Esophagus muscularis mucosa (tissue), 4 donors: ENCODE data around the gene KIF26B. TPM values are rescaled to one million over a fixed set of nuclear protein-coding genes. Genes with fewer than 3 reads are reported as not detected.

ENCODE experiments used
- DNase-seq: peaks from one replicate; pipeline ENCODE4 v3.0.0-alpha.2; 2017; ENCODE audit errors: extremely low spot score
- H3K27ac ChIP-seq, 4 donors: fragments of 200-600 bp; sonication (generic); replicated peaks in 1 of 4; 1 replicate in 3 of 4; 2 replicates in 1 of 4; pipeline ENCODE4 v1.5.1; 2016 to 2019; ENCODE audit warnings: mild to moderate bottlenecking in 1 of 4
- H3K27me3 ChIP-seq, 4 donors: fragments of 200-600 bp; sonication (generic); one replicate each; pipeline versions ENCODE4 v1.5.1 to v1.6.0; 2016 to 2019
- H3K36me3 ChIP-seq, 4 donors: fragments of 200-600 bp; sonication (generic); one replicate each; pipeline ENCODE4 v1.5.1; 2016 to 2019
- H3K4me1 ChIP-seq, 4 donors: fragments of 200-600 bp; sonication (generic); one replicate each; pipeline ENCODE4 v1.5.1; 2016 to 2019
- H3K4me3 ChIP-seq, 4 donors: fragments of 200-600 bp; sonication (generic); 1 replicate in 2 of 4; 2 replicates in 2 of 4; pipeline ENCODE4 v1.5.1; 2016 to 2019; ENCODE audit warnings: mild to moderate bottlenecking in 4 of 4, moderate library complexity in 1 of 4
- H3K9me3 ChIP-seq, 4 donors: fragments of 200-600 bp; sonication (generic); 1 replicate in 3 of 4; 2 replicates in 1 of 4; pipeline ENCODE4 v1.5.1; 2016 to 2019
- CTCF ChIP-seq, 3 experiments: fragments of 200-600 bp in 2 of 3; fragments of 450-650 bp in 1 of 3; sonication (generic) in 2 of 3; IDR thresholded peaks; one replicate each; pipeline ENCODE4 v1.5.1; 2017 to 2019; ENCODE audit warnings: antibody characterized with exemption in 3 of 3, mild to moderate bottlenecking in 2 of 3, moderate library complexity in 1 of 3
- EP300 ChIP-seq: sonication (generic); formaldehyde crosslinking; IDR thresholded peaks from one replicate; pipeline ENCODE4 v1.6.1; 2017; ENCODE audit warnings: antibody characterized with exemption
- POLR2A ChIP-seq: fragments of 450-650 bp; IDR thresholded peaks from one replicate; pipeline ENCODE4 v1.6.1; 2017; ENCODE audit warnings: antibody characterized with exemption, moderate library complexity, mild to moderate bottlenecking, low read depth
- POLR2AphosphoS5 ChIP-seq, 2 donors: sonication (generic); formaldehyde crosslinking; IDR thresholded peaks; one replicate each; pipeline ENCODE4 v1.6.1; 2017; ENCODE audit warnings: antibody characterized with exemption in 2 of 2
- WGBS: methylation state at CpG from one replicate; pipeline ENCODE4 v1.1.5; 2018; 5-methylcytosine and 5-hydroxymethylcytosine counted together
- intact Hi-C: fragments of 100-400 bp; cut with DNase I; formaldehyde crosslinking; loops from one replicate; pipeline ENCODE4 v1.15.1; 2023
- total RNA-seq, 4 donors: library from RNA; depleted of rRNA; stranded (reverse); fragments of >200 nt; gene quantifications; one replicate each; pipeline versions ENCODE4 v1.1.0 to v1.2.1, GENCODE V29; 2016

Gene KIF26B
- total RNA-seq, 4 donors from 2014 or later, result 0.13 to 3.7 (median 1.3) TPM

- no peak overlapping the region for H3K27ac ChIP-seq
- no peaks in the 10 kb centered on the region for H3K4me1 ChIP-seq
- no peak overlapping the region for H3K4me3 ChIP-seq
- no peaks in the 10 kb centered on the region for H3K27me3 ChIP-seq
- 92% methylated on average over 15 of the region's 15 CpGs for WGBS
- no peak for DNase-seq
- intact Hi-C loops, result no loop called here
- TF ChIP-seq CTCF (IDR thresholded peaks at IDR 0.05) (no peak), POLR2A (no peak), POLR2AphosphoS5 (IDR thresholded peaks at IDR 0.05) (no peak), EP300 (no peak)
- H3K36me3 ChIP-seq, result no peaks in the 10 kb centered on the region
- H3K9me3 ChIP-seq, result peaks cover 0 to 13% (median 9%) of the 10 kb centered on the region in 4 donors
Measured at GRCh38 chr1:245212221-245212710, 57.5 kb downstream of the KIF26B start.

GRCh38 chr1:245213066-245213831, 58.5 kb downstream of the KIF26B start:
- Histone ChIP-seq H3K27me3 (no peaks in the 10 kb centered on the region), H3K4me3 (no peak overlapping the region), H3K9me3 (peaks cover 0 to 3% (median under 1%) of the 10 kb centered on the region in 4 donors), H3K27ac (no peak overlapping the region), H3K36me3 (no peaks in the 10 kb centered on the region), H3K4me1 (no peaks in the 10 kb centered on the region)
- TF ChIP-seq CTCF (IDR thresholded peaks at IDR 0.05), result no peak
- no peak for TF ChIP-seq EP300
- no peak for TF ChIP-seq POLR2A
- no peak for TF ChIP-seq POLR2AphosphoS5 (IDR thresholded peaks at IDR 0.05)
- no peak for DNase-seq
- WGBS, result 83% methylated on average over 15 of the region's 15 CpGs
- intact Hi-C loops, result no loop called here

GRCh38 chr1:245215071-245215470, 60.3 kb downstream of the KIF26B start:
- Histone ChIP-seq H3K36me3 (no peaks in the 10 kb centered on the region), H3K4me1 (no peaks in the 10 kb centered on the region), H3K4me3 (no peak overlapping the region), H3K9me3 (no peaks in the 10 kb centered on the region), H3K27me3 (no peaks in the 10 kb centered on the region), H3K27ac (no peak overlapping the region)
- DNase-seq, result no peak
- intact Hi-C loops, result no loop called here
- TF ChIP-seq CTCF (IDR thresholded peaks at IDR 0.05) (no peak), EP300 (no peak), POLR2AphosphoS5 (IDR thresholded peaks at IDR 0.05) (no peak), POLR2A (no peak)
- 88% methylated on average over 8 of the region's 8 CpGs for WGBS

- no peaks in the 10 kb centered on the region for H3K27me3 ChIP-seq
- TF ChIP-seq CTCF (IDR thresholded peaks at IDR 0.05) (no peak), EP300 (no peak), POLR2AphosphoS5 (IDR thresholded peaks at IDR 0.05) (no peak), POLR2A (no peak)
- H3K4me1 ChIP-seq, result no peaks in the 10 kb centered on the region
- no peak overlapping the region for H3K4me3 ChIP-seq
- no peak overlapping the region for H3K27ac ChIP-seq
- intact Hi-C loops, result no loop called here
- H3K36me3 ChIP-seq, result no peaks in the 10 kb centered on the region
- no peak for DNase-seq
- 75% methylated on average over 11 of the region's 11 CpGs for WGBS
- H3K9me3 ChIP-seq, result no peaks in the 10 kb centered on the region
Measured at GRCh38 chr1:245216366-245217115, 61.8 kb downstream of the KIF26B start.
